CD4-positive, alpha-beta T cell treated with Interleukin-2 at 100 ng/mL for 4 hours (primary cell): ENCODE data around the gene NPHP3.
A peak's percentile ranks its signal among the peaks of the same experiment; 100 is the strongest.
"Not testable (repeated sequence)": the region's sequence is repeated elsewhere in the genome, so short reads cannot be mapped to it uniquely, and the experiment has no call there.

Experiments
- DNase-seq: peaks from one replicate; pipeline ENCODE4 v3.0.0-alpha.2; 2020; ENCODE audit warnings: low spot score

Gene NPHP3

DNA sequence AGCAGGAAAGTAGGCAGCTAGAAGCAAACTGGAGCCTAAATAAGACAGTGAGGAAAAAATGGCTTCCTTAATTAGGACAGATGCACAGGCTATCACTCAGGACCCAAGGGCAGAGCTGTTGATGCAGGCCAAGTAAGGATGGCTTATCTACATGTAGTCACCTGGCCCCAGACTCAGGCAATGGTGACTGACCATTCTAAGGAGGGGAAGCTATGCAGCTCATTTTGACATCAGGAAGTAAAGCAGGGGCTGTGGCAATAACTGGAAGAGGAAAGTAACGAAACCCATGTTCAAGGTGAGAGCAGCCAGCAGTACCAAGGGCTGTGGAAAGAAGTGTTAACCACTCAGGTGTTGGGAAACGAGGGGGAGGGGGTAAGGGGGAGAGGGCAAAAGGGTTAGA lies 78.8 kb downstream of the NPHP3 start:
- no peak for DNase-seq

DNA sequence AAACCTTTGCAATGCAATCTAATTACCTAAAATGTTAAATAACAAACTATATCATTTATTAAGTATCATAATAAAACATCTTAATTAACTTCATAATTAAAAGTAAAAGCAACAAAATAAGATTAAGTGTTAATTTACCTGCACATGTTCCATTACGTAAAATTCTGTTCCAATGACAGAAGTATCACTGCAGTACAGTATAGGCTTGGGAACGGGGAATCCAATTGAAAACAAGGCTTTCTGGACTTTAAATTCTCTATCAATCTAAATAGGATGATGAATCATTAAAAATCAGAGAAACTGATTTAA lies 79.7 kb downstream of the NPHP3 start:
- no peak for DNase-seq

- peak; percentile 40 for DNase-seq
Observed at GRCh38 chr3:132641837-132642538, 80.2 kb downstream of the NPHP3 start.

DNA sequence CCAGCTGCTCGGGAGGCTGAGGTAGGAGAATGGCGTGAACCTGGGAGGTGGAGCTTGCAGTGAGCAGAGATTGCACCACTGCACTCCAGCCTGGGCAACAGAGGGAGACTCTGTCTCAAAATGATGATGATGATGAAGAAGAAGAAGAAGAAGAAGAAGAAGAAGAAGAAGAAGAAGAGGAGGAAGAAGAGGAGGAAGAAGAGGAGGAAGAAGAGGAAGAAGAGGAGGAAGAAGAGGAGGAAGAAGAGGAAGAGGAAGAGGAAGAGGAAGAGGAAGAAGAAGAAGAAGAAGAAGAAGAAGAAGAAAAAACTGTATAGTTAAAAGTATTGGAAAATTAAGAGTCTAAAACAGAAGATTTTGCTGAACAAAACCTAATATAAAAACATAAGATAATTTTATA lies 80.8 kb downstream of the NPHP3 start:
- not testable (repeated sequence) for DNase-seq

- DNase-seq, result no peak
Observed at GRCh38 chr3:132638706-132639105, 83.5 kb downstream of the NPHP3 start.

DNA sequence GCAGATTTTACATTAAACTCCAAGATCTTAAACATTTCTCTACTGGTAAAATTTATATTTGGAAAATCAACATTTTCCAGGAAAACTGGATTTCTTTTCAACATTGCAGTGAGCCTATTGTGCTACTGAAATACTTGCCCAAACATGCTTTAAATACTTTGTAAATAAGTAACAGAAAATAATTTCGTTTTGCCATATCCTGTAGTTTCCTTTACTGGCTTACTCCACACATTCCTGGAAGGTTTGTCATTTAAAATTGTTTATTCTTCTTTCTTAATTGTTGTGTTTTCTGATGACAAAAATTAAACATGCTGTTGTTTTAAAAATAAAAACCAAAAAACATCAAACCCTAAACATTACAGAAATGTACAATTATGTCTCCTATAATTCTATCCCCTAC lies 84.6 kb downstream of the NPHP3 start:
- no peak for DNase-seq

GRCh38 chr3:132635052-132635451 lies 87.2 kb downstream of the NPHP3 start:
- no peak for DNase-seq
